CD4-positive, alpha-beta T cell treated with Interleukin-15 for 1 hour (primary cell): Measurements from ENCODE around the gene GLO1.
"Not testable (repeated sequence)": the region's sequence is repeated elsewhere in the genome, so short reads cannot be mapped to it uniquely, and the experiment has no call there.

Experiments
- DNase-seq: peaks from one replicate; pipeline ENCODE4 v3.0.0-alpha.2; 2020

GLO1 gene

GRCh38 chr6:38703949-38704590, 1.1 kb upstream of the GLO1 start:
- DNase-seq = no peak

DNA sequence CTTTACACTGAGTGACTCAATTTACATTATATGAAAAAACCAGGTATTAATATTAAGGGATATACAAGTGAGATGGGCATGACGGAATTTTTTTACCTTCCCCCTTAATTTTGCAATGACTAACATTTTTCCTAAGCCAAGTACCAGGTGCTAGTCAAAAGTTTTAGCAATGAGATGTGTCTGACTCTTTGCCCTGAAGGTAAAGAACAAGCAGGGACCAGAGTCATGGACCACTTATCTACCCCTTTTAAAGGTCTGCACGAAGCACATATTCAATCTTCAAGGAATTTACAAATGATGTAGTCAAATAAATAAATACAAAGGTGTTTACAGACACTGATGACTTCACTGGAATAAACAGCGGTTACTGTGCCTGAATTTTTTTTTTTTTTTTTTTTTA, 1.4 kb downstream of the GLO1 start:
- no peak for DNase-seq

DNA sequence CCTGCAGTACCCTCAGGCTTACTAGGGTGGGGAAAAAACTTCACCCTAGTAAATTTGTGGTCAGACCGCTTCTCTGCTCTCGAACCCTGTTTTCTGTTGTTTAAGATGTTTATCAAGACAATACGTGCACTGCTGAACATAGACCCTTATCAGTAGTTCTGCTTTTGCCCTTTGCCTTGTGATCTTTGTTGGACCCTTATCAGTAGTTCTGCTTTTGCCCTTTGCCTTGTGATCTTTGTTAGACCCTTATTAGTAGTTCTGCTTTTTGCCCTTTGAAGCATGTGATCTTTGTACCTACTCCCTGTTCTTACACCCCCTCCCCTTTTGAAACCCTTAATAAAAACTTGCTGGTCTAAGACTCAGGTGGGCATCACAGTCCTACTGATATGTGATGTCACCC, 3.2 kb downstream of the GLO1 start:
- DNase-seq = not testable (repeated sequence)

- DNase-seq = no peak
These were observed 5.1 kb downstream of the GLO1 start for GRCh38 chr6:38697846-38698245.

- DNase-seq = no peak
These were observed 6.6 kb downstream of the GLO1 start for GRCh38 chr6:38696345-38696744.

DNA sequence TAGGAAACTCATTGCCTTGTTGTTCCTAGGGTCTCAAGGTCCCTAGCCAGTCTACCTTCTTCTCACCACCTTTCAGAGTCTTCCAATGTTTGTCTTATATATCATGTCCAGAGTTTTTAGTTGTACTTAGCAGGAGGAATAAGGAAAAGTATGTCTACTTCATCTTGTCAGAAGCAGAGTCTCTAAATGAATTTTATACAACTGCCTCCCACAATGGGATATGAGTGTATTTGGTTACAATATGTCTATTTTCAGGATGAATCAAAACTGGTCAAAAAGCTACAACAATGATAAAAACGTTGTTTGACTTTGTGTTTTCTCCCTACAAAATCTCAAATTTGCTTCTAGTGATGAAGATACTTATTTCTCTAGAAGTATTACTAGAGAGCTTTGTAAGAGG, 7.0 kb downstream of the GLO1 start:
- DNase-seq = no peak

DNA sequence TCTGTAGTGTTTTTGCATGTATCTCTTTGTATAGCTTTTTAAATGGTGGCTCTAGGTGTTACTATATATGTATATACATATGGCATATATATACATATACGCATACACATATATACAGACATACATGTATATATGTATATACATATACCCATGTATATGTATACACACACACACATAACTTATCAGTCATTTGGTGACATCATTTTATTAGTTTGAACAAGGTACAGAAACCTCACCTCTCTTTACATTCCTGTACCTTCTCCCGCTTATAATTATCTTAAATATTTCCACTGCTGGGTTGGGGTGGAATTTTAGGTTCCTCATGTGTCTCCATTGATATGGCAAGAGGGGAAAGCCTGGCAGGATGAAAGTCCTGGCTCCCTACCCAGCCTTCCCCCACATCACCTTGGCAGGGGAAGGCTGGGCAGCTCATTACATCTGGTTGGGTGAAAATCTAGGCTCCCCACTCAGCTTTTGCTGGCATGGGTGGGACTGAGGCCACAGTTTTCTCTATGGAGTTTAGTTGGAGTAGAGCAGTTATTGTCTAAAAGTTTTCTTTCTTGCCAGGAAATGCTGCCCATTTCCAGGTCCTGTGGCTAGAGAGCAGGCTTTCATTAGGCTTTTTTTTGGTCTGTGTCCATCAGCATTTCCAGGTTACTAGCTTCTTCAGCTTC, 7.6 kb downstream of the GLO1 start:
- DNase-seq = no peak

GRCh38 chr6:38688579-38689087, 14.3 kb downstream of the GLO1 start:
- DNase-seq = no peak

DNA sequence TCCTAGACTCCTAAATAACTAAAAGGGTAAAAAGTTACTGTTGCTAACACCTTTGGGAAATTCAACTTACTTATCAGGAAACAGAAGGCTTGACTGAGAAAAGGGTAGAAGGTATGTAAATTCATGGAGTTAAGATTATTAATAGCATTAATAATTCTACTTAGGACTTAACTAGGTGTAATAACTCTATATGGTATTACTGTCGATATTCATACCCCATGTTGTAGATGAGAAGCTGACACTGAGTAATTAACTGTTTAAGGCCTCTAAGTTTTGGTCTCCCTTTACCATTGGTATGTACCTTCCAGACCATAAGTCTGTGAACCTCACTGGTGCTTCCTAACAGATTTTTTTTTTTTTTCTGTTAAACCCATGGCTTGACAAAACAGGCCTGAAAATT, 15.4 kb downstream of the GLO1 start:
- DNase-seq = no peak

- DNase-seq = no peak
These were observed 15.9 kb downstream of the GLO1 start for GRCh38 chr6:38687043-38687353.

DNA sequence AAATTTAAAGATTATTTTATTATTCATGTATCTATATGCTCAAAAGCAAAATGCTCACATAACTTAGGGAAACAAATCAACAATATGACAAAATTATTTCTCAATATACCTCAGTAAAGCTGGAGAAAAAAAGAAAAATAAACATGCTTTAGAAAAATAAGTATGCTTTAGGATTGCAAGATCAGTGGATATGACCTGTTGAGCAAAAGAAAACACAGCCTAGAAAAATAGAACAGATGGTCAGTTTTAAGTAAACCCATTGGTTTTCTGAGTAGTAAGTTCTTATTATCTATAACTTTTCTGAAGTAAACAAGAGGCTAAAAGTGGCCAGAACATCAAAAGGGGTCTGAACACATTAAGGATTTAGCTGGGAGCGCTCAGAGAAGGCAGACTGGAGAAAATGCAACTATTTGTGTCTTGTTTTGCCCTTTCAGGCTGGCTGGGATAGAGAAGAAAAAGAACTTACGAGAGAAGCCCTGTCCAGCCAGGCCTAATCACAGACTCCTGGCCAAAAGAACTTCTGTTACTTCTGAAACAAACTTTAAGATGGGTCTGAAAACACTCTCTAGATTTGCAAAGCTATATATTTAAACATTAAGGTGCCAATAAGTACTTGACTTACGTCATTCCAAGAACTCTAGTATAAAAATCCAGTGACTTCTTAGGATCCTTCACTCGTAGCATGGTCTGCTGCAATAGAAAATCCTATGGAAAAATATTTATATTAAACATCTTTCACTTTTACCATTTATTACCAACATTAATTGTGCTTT, 16.5 kb downstream of the GLO1 start:
- DNase-seq = no peak

DNA sequence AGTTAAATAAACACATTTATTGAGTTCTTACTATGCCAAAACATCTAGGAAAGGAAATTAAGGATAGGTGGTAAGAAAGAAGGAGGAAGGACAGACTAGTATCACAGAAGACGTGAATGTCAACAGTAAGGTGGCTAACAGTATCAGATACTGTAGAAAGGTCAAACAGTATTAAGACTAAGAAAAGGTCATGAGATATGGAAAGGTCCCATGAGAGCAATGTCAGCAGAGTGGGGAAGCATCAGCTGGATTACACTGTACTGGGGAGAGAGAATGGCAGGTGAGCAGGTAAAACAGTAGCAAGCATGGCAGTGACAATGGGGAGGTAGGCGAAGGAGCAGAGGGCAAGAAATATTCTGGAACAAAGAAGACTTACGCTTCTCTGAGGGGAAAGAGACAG, 18.0 kb downstream of the GLO1 start:
- no peak for DNase-seq

- no peak for DNase-seq
These were observed 18.7 kb downstream of the GLO1 start for GRCh38 chr6:38684237-38684636.

- DNase-seq = no peak
These were observed 21.1 kb downstream of the GLO1 start for GRCh38 chr6:38681850-38682249.

DNA sequence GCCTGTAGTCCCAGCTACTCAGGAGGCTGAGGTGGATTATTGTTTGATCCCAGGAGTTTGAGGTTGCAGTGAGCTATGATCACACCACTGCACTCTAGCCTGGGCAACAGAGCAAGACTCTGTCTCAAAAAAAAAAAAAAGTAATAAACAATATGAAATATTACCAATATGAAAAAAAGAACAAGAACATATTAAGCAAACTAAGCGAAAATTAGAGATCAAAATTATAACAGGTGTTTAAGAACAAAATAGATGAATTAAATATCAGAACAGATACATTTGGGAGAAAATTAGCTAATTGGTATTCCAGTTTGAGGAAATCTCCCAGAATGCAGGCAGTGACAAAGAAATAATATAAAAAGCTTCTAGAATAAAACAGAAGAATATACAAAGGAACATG, 23.3 kb downstream of the GLO1 start:
- no peak for DNase-seq

DNA sequence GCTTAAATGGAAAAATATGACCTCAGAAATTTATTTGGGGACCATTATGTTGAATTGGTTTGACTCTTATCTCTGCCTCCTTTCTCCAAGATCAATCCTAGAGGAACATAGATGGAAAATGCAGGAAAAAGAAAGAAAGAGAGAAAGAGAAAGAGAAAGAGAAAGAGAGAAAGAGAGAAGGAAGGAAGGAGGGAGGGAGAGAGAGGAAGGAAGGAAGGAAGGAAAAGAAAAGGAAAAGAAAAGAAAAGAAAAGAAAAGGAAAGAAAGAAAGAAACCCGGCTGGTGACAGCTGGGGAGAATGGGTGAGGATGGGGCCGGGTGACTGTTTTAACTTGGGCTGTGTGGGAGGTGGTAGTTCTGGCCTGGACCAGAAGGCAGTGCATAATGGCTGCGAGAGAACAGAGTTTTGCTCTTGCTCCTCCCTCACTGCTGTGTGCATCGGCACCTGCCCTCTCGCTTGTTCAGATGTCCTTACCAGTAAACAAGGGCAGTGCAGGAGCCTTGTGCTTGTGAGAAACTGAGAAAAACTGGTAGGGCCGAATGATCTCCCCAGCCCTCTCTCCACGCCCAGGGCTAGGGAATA, 24.7 kb downstream of the GLO1 start:
- DNase-seq = no peak

GRCh38 chr6:38676974-38677544, 25.9 kb downstream of the GLO1 start:
- no peak for DNase-seq

- no peak for DNase-seq
These were observed 26.5 kb downstream of the GLO1 start for GRCh38 chr6:38676236-38676973.

DNA sequence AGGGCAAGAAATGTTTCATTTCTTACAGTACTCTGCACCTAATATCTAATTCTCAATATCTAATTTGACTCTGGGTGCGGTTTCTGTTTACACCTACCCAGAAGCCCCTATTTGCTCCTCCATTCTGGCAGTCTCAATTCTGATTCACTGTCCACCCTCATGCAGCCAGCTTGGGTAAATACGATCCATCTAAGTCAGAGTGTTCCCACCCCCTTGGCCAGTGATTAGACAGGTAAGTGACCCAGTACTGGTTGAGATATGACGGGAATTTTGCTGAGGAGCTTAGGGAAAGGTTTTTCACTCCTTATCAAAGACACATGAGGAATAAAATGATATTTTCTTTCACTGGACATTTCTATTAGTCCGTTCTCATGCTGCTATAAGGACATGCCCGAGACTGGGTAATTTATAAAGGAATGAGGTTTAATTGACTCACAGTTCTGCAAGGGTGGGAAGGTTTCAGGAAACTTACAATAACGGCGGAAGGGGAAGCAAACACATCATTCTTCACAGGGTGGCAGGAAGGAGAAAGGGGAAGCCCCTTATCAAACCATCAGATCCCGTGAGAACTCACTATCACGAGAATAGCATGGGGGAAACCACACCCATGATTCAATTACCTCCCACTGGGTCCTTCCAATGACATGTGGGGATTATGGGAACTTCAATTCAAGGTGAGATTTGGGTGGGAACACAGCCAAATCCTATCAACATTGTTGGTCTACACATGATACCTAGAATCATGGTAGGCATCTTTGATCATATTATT, 29.4 kb downstream of the GLO1 start:
- no peak for DNase-seq

GRCh38 chr6:38671885-38672467, 31.0 kb downstream of the GLO1 start:
- DNase-seq = no peak

DNA sequence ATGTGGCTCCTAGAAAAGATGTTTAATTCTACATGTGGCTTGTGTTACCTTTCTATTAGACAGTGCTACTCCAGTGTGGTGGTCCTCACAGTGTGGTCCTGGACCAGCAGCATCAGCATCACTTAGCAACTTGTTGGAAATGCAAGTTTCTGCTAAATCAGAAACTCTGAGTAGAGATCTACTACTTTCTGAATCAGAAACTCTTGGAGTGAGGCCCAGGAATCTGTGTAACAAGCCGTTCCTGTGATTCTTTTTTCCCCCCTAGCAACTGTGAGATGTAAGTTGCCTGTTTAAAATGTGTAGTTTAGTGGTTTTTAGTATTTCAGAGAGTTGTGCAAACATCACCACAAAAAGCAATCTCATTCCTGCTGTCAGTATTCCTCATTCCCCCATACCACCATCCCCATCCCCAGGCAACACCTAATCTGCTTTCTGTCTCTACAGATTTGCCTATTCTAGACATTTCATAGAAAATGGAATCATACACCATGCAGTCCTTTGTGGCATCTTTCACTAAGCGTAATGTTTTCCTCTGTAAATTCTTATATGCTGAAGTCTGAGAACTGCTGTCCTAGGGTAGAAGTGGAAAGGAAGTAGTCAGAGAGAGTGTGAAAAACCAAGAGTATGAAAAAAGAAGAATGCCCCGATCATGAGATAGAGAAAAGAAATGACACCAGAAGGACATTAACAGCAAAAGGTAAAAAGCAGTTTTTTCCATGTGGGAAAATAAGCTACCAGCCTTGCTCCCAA, 44.4 kb downstream of the GLO1 start:
- DNase-seq = no peak
